ENCODE data around the gene NPY4R2. TPM values are rescaled to one million over a fixed set of nuclear protein-coding genes. Genes with fewer than 3 reads are reported as not detected.

NPY4R2 gene
- polyA plus RNA-seq, 5 donors: 0.19 to 0.55 (median 0.48) TPM; not detected in 2

Other genes with a start within 250 kb of the NPY4R2 start
- gene SYT15B, start 155.1 kb upstream of the NPY4R2 start, polyA plus RNA-seq (ENCODE audit: insufficient read depth in 1 of 5, insufficient read length in 5 of 5, low replicate concordance in 1 of 5): 10 to 100 TPM in 1 of 5 donors, 1 to 10 TPM in 4; 2.2 to 16.2 (median 7.1) TPM
- gene FAM25C, start 81.1 kb downstream of the NPY4R2 start, polyA plus RNA-seq (ENCODE audit: insufficient read depth in 1 of 5, insufficient read length in 5 of 5, low replicate concordance in 1 of 5): not detected